SK-N-MC (cell line): Measurements from ENCODE around the gene EFEMP2.
A peak's percentile ranks its signal among the peaks of the same experiment; 100 is the strongest.

Experiments
- EZH2 ChIP-seq: fragments of 200-600 bp; sonication (generic); IDR thresholded peaks from one replicate; pipeline ENCODE4 v1.6.1; 2017; ENCODE audit warnings: antibody characterized with exemption
- POLR2AphosphoS5 ChIP-seq: IDR thresholded peaks from 2 replicates; pipeline ENCODE4 v1.6.1; 2012; ENCODE audit warnings: mild to moderate bottlenecking, low read depth, low read length, borderline replicate concordance

DNA sequence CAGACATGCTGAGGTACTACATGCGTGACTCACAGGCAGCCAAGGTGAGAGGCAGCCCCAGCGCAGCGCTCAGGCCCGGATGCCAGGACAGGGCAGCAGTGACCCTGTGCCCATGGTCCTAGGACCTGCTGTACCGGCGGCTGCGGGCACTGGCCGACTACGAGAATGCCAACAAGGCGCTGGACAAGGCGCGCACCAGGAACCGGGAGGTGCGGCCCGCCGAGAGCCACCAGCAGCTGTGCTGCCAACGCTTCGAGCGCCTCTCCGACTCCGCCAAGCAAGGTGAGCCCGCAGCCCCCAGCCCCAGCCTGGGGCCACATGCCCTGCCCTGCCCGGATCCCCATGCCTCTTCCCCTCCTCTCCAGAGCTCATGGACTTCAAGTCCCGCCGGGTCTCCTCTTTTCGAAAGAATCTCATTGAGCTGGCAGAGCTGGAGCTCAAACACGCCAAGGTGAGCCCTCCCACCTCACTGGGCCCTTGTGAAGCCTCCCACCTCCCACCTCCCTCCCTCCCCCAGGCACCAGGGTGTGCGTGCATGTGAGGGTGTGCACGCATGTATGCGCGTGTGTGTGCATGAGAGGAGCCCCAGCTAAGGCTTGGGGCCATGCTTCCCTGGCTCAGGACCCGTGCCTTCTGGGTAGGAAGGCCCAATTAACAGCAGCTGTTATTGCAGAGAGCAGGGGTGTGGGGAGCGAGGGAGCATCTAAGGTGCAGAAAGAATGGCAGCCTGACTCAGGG is 19.9 kb downstream of the EFEMP2 start:
- TF ChIP-seq EZH2 (no peak), POLR2AphosphoS5 (peak; percentile 48)
